Keratinocyte (primary cell): ENCODE measurements around the gene RYR2.

Experiments used
- CTCF ChIP-seq, 3 experiments: IDR thresholded peaks in 1 of 3; conservative IDR thresholded peaks in 1 of 3; optimal IDR thresholded peaks in 1 of 3; 2 replicates in 2 of 3; 3 replicates in 1 of 3; pipeline versions ENCODE3 to v1.5.1; 2011; ENCODE audit warnings: low read length in 3 of 3, mild to moderate bottlenecking in 3 of 3, moderate library complexity in 2 of 3, control low read depth in 1 of 3, inconsistent platforms in 1 of 3; ENCODE audit not compliant: insufficient read depth in 2 of 3; ENCODE audit errors: extremely low read depth in 1 of 3
- EZH2 ChIP-seq: IDR thresholded peaks from one replicate; pipeline ENCODE4 v1.6.1; 2012; ENCODE audit warnings: inconsistent platforms, mild to moderate bottlenecking, low read length, moderate library complexity

DNA sequence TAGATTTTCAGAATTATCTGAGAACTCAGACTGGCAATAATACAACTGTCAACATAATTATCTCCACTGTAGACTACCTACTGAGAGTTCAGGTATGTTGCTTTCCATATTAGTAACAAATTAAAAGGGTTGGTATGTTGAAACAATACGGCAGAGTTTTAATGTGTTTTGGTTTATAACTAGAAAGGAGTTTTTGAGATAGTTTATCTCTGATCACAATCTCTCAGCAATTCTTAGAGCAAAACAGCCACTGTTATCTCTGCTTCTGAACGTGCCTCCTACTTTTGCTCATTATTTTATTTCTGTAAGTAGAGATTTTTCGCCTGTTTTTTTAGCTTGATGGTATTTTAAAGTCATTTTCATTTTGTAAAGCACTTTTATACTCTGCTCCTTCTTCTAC lies 730.0 kb downstream of the RYR2 start:
- TF ChIP-seq CTCF (optimal IDR thresholded peaks at IDR 0.05 in 1 of 3, IDR thresholded peaks at IDR 0.05 in 1 of 3, conservative IDR thresholded peaks at IDR 0.05 in 1 of 3; ENCODE audit: extremely low read depth in 1 of 3, insufficient read depth in 2 of 3, low read length in 3 of 3) (no peak), EZH2 (no peak)
